GM21717 (cell line): ENCODE results near the gene TFDP3.
A peak's percentile ranks its signal among the peaks of the same experiment; 100 is the strongest.

Experiments
- ATAC-seq: cut with Tn5 transposase; IDR thresholded peaks from one replicate; pipeline ENCODE4 v1.9.1; 2021; ENCODE audit warnings: mild to moderate bottlenecking, moderate library complexity; ENCODE audit not compliant: unreplicated experiment

TFDP3 gene

GRCh38 chrX:133218329-133218728 is at the start of gene TFDP3:
TFDP3 (minus strand) TSS chrX:133218354; CDS start chrX:133218259, 95 bp downstream.
- no peak for ATAC-seq

- ATAC-seq: no peak
These were observed 49.5 kb upstream of the TFDP3 start for GRCh38 chrX:133267621-133268020.

- ATAC-seq: no peak
These were observed 47.2 kb upstream of the TFDP3 start for GRCh38 chrX:133265331-133265730.

- ATAC-seq: no peak
These were observed 40.3 kb upstream of the TFDP3 start for GRCh38 chrX:133258481-133258880.

GRCh38 chrX:133254666-133255065 is 36.5 kb upstream of the TFDP3 start:
- no peak for ATAC-seq

GRCh38 chrX:133251204-133251603 is 33.0 kb upstream of the TFDP3 start:
- no peak for ATAC-seq

GRCh38 chrX:133250184-133251100 is 32.3 kb upstream of the TFDP3 start:
- no peak for ATAC-seq

- ATAC-seq: no peak
These were observed 31.3 kb upstream of the TFDP3 start for GRCh38 chrX:133249266-133250058.

- ATAC-seq: no peak
These were observed 30.0 kb upstream of the TFDP3 start for GRCh38 chrX:133248177-133248576.

- no peak for ATAC-seq
These were observed 28.8 kb upstream of the TFDP3 start for GRCh38 chrX:133246921-133247320.

- ATAC-seq: no peak
These were observed 17.7 kb upstream of the TFDP3 start for GRCh38 chrX:133235830-133236229.

GRCh38 chrX:133232331-133232730 is 14.2 kb upstream of the TFDP3 start:
- no peak for ATAC-seq

GRCh38 chrX:133229361-133229760 is 11.2 kb upstream of the TFDP3 start:
- ATAC-seq: no peak

GRCh38 chrX:133215747-133216146 is 2.4 kb downstream of the TFDP3 start:
- no peak for ATAC-seq

GRCh38 chrX:133215017-133215416 is 3.1 kb downstream of the TFDP3 start:
- ATAC-seq: peak; percentile 78

GRCh38 chrX:133214301-133214700 is 3.9 kb downstream of the TFDP3 start:
- ATAC-seq: no peak

- no peak for ATAC-seq
These were observed 5.0 kb downstream of the TFDP3 start for GRCh38 chrX:133213117-133213516.

- no peak for ATAC-seq
These were observed 10.4 kb downstream of the TFDP3 start for GRCh38 chrX:133207751-133208150.

- no peak for ATAC-seq
These were observed 26.5 kb downstream of the TFDP3 start for GRCh38 chrX:133191739-133192039.

GRCh38 chrX:133190877-133191738 is 27.0 kb downstream of the TFDP3 start:
- ATAC-seq: no peak

GRCh38 chrX:133189195-133189594 is 29.0 kb downstream of the TFDP3 start:
- ATAC-seq: no peak
